H54 (cell line): ENCODE data around the gene ENOX1.
"Not testable (repeated sequence)": the region's sequence is repeated elsewhere in the genome, so short reads cannot be mapped to it uniquely, and the experiment has no call there.

Experiments used
- DNase-seq: peaks from one replicate; pipeline ENCODE4 v3.0.0; 2011; ENCODE audit warnings: low spot score, mixed read lengths; ENCODE audit not compliant: insufficient read length
- FAIRE-seq: peaks from 3 replicates; lab custom pipeline; 2011; peaks lifted over from hg19 to GRCh38; lab: Jason Lieb, UNC
- POLR2A ChIP-seq: IDR thresholded peaks from 2 replicates; pipeline ENCODE4 v1.6.1; 2011; ENCODE audit warnings: low read depth, mild to moderate bottlenecking, low read length

The ENOX1 gene

DNA sequence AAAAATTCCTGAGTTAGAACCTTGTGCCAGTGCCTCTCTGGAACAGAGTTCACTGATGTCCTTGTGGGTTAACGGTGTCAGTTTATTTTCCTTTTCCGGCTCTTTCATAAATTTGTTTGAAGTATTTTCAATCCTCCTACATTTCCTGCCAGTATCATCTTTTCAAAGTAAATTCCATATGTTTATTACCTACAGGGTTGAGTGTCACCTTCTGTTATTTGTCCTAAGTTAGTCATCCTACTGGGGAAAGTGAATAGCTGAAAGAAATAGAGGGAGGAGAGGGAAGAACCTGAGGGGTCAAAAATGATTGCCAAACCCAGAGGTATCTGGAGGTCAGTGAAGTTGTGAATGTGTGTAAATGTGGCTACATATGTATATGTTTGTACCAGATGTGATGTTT, 582.2 kb downstream of the ENOX1 start:
- TF ChIP-seq POLR2A = no peak
- DNase-seq (no peak), FAIRE-seq (no peak)

DNA sequence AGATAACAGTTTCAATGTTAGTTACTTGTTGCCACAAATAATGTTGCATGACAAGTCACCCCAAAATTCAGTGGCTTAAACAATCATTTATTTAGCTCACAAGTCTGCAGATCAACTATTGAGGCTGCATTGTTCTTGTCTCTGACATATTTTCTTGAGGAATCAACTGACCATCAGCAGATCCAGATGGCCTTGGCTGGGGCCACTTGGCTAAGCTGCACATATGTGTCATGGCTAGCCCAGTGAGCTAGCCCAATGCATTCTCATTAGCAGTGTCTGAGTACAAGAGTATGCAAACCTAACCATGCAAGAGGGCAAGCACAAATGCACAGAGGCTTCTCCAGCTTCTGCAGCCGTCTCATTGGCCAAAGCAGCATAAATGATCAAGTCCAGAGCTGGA, 583.0 kb downstream of the ENOX1 start:
- no peak for TF ChIP-seq POLR2A
- no peak for FAIRE-seq
- no peak for DNase-seq

DNA sequence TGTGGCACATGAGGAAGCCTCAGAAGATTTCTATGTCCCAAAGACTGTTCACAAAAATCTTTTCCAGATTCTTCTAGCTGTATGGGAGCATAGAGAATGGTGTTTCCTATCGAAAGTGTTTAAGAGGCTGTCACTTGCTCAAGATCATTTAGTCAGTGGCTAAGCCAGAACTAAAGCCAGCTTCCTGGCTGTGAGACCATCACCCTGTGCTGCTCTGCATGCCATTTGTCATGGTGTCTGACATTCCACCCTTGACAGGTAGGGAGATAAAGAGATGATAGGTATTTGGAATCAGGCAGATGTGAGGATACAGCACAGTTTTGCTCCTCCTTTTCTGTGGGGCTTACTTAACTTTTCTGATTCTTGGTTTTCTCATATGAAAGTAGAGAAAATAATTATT, 586.0 kb downstream of the ENOX1 start:
- DNase-seq (no peak), FAIRE-seq (no peak)
- TF ChIP-seq POLR2A = no peak

DNA sequence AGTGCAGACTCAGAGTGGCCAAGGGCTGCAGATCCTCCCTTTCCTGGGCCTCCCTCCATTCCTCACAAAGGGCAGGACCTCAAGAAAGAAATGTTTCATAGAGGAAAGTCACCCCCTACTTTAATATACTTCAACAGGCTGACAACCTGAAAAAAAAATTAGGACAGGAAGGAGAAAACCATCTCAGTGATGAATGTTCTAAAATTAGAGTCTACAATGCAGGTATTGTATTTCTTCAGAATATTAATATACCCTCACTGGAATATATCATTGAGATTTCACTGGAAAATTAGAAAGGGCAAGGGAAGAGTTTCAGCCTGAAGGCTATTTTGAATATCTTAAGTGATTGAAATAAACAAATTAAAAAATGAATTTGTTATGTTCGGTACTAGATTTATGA, 586.5 kb downstream of the ENOX1 start:
- FAIRE-seq (no peak), DNase-seq (no peak)
- no peak for TF ChIP-seq POLR2A

GRCh38 chr13:43196750-43197370, 589.9 kb downstream of the ENOX1 start:
- FAIRE-seq = no peak
- DNase-seq = no peak
- no peak for TF ChIP-seq POLR2A

GRCh38 chr13:43196086-43196621, 590.6 kb downstream of the ENOX1 start:
- FAIRE-seq (no peak), DNase-seq (no peak)
- no peak for TF ChIP-seq POLR2A

- no peak for TF ChIP-seq POLR2A
- no peak for DNase-seq
- no peak for FAIRE-seq
These were observed 591.2 kb downstream of the ENOX1 start for GRCh38 chr13:43195551-43195950.

- DNase-seq (no peak), FAIRE-seq (no peak)
- no peak for TF ChIP-seq POLR2A
These were observed 591.7 kb downstream of the ENOX1 start for GRCh38 chr13:43195112-43195511.

DNA sequence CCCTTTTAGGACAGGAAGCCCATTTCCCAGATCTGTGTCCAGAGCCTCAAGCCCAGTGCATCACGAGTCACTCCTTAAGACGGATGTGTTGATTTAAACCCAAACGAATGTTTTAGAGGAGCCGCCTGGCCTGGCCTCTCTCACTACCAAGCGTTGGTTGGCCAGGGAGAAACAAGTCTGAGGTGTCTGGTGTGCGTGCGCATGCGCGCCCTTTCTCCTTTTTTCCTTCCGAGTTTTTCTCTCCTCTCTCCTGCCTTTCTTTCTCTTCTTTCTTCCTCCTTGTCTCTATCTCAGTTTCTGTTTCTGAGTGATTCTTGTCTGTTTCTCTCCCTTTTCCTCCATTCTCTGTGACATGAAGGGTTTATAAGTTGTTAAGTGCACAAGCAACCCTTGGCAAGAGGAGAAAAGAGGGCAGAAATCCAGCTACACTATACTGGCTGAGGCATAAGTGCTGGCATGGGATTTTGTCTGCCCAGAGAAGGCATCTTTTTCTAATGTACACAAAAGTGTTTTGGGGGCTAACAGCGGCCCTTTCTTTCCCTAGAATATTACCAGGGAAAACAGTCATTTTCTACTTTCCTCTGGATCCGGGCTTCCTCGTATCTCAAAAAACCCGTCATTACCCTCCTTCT, 592.9 kb downstream of the ENOX1 start:
- TF ChIP-seq POLR2A = no peak
- DNase-seq = no peak
- FAIRE-seq = no peak

DNA sequence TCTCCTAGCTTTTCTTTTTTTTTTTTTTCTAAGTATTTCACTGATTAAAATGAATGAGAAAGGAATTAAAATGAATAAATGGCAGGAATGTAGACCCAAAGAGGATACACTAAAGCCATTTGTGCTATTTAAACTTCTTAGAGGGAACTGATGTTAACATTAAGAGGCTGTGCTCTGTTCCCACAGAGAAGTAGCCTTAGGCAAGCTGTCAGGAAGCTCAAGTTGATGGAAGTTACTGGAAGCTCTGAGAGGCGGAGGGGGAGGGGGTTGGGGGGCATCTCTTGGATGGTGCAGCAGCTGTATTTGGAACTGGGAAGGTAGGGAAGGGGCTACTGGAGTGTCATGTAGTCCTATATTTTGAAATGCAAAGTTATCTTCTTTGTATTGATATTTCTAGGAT, 595.2 kb downstream of the ENOX1 start:
- no peak for FAIRE-seq
- no peak for DNase-seq
- no peak for TF ChIP-seq POLR2A

- DNase-seq (no peak), FAIRE-seq (no peak)
- TF ChIP-seq POLR2A = no peak
These were observed 601.5 kb downstream of the ENOX1 start for GRCh38 chr13:43185226-43185625.

DNA sequence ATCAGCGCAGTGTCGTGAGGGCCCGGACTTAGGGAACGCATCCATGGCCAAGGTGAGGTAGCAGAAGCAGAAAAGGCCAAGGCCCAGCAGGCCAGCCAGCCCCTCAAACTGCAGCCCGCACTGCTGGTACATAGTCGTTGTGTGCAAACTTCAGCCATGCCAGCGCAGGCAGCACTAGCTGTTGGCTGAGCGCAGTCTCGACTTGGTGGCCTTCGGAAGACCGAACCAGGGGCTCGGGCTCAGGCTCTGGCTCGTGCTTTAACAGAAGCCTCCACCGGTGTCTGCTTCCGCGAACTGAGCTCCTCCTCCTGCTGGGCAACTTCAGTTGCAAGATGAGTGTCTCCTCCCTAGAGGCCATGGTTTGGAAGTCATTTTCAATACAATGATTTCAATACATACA, 605.9 kb downstream of the ENOX1 start:
- FAIRE-seq (no peak), DNase-seq (no peak)
- TF ChIP-seq POLR2A = no peak

GRCh38 chr13:43180036-43180660, 606.6 kb downstream of the ENOX1 start:
- FAIRE-seq = no peak
- no peak for DNase-seq
- no peak for TF ChIP-seq POLR2A

DNA sequence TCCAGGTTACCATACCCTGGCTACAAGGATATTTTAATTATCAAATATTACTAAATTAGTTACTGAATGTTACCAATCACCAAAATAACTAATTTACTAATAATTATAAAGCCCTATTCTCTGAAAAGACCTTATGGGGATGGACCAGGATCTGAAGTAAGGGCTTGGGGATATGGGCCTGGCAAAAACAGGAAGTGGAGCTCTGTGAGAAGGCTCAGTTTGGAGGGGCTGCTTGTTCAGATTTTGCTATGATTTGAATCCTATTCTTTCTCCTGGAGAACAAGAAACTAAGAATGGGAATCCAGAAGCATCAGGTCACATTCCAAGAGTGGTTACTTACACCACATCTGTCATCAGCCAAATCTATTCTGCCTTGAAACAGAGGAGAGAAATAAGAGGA, 615.3 kb downstream of the ENOX1 start:
- FAIRE-seq (no peak), DNase-seq (no peak)

DNA sequence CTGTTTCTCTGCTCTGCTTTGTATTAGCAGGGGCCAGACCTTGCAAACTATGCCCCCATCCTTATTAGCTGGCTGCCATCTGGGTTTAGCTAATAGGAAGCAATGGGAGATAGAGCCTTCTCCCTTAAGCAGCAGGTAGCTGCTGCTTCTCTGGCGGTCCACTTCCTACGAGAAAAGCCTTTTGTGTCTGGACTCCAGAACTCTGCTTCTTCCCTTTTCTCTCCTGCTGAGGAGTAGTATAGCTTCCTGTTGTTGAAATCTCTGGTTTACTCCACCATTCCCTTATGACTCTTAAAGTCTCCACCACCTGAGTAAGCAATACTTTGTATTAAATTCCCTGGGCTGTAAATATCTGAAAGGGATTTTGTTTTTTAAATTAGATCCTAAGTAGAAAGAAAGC, 616.3 kb downstream of the ENOX1 start:
- TF ChIP-seq POLR2A = no peak
- DNase-seq = no peak
- FAIRE-seq = no peak

More for the DNA sequence above, 615.3 kb downstream of the ENOX1 start:
- TF ChIP-seq POLR2A = no peak

DNA sequence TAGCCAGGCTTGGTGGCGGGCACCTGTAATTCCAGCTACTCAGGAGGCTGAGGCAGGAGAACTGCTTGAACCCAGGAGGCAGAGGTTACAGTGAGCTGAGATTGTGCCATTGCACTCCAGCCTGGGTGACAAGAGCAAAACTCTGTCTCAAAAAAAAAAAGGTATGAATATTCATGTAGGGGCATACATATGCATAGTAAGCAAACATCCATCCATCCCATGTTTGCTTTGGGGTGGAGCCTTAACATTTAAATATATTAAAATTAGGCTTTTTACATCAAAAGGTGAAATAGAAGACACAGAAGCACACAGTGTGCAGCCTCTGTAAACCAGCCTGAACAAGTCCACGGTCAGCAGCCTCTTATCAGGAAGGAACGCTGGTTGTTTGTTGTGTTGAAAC, 618.3 kb downstream of the ENOX1 start:
- not testable (repeated sequence) for FAIRE-seq, DNase-seq
